Measurements from ENCODE around the gene SNX14. TPM values are rescaled to one million over a fixed set of nuclear protein-coding genes. Genes with fewer than 3 reads are reported as not detected.

The SNX14 gene
- total RNA-seq, 1 donor from 2014 or later: 108 TPM

DNA sequence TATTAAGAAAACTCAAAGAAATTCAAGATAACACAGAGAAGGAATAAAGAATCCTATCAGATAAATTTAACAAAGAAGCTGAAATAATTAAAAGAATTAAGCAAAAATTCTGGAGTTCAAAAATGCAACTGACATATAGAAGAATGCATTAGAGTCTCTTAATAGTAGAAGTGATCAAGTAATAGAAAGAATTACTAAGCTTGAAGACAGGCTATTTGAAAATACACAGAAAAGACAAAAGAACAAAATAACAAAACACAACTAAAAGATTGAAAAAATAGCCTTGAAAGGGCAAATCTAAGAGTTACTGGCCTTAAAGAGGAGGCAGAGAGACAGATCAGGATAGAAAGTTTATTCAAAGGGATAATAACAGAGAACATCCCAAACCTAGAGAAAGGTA is 12.1 kb downstream of the SNX14 start:
- no peak for DNase-seq (ENCODE audit: low read depth)
- no peak for TF ChIP-seq CTCF (conservative IDR thresholded peaks at IDR 0.05; ENCODE audit: low read depth, low read length)
- no peak overlapping the region for H3K4me3 ChIP-seq (ENCODE audit: low read depth, low read length)

DNA sequence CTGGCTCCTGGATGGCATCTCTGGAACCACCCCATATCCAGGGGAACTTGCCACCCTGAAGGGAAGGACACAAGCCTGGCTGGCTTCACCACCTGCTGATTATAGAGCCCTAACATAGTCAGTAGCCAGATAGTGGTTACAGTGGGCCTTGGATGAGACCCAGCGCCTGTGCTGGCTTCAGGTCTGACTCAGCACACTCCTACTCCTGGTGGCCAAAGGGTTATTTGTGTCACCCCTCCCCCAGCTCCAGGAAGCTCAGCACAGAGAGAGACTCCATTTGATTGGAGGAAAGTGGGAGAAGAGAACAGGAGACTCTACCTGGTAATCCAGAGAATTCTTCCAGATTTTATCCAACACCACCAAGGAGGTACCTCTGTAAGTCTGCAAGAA is 12.8 kb downstream of the SNX14 start:
- no peak overlapping the region for H3K4me3 ChIP-seq (ENCODE audit: low read depth, low read length)
- TF ChIP-seq CTCF (conservative IDR thresholded peaks at IDR 0.05; ENCODE audit: low read depth, low read length): peak; percentile 27
- DNase-seq (ENCODE audit: low read depth): no peak

DNA sequence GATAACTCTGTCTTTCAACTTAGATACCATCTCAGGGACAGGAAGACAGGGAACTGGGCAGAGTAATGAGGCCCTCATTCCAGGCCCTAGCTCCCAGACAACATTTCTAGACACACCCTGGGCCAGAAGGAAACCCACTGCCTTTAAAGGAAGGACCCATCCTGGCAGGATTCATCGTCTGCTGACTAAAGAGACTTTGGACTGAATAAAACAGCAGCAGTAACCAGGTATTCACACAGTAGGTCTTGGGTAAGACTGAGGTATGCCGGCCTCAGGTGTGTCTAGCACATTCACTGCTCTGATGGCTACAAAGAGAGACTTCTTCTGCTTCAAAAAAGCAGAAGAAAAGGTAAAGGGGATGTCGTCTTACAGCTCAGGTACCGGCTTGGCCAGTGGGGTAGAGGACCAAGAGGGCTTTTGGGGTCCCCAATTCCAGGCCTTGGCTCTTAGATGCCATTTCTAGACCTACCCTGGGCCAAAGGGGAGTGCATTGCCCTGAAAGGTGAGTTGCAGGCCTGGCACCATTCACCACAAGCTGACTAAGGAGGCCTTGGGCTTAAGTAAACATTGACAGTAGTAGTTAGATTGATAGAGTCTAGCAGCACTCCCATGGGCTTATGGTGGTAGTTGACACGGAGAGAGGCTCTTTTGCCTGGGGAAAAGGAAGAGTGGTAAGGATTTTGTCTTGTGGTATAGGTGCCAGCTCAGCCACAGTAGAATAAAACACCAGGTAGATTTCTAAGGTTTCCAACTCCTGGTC is 13.4 kb downstream of the SNX14 start:
- TF ChIP-seq CTCF (conservative IDR thresholded peaks at IDR 0.05; ENCODE audit: low read depth, low read length): no peak
- no peak for DNase-seq (ENCODE audit: low read depth)
- no peak overlapping the region for H3K4me3 ChIP-seq (ENCODE audit: low read depth, low read length)

- no peak for TF ChIP-seq CTCF (conservative IDR thresholded peaks at IDR 0.05; ENCODE audit: low read depth, low read length)
- no peak for DNase-seq (ENCODE audit: low read depth)
- H3K4me3 ChIP-seq (ENCODE audit: low read depth, low read length): no peak overlapping the region
Measured at GRCh38 chr6:85579581-85579980, 14.1 kb downstream of the SNX14 start.

DNA sequence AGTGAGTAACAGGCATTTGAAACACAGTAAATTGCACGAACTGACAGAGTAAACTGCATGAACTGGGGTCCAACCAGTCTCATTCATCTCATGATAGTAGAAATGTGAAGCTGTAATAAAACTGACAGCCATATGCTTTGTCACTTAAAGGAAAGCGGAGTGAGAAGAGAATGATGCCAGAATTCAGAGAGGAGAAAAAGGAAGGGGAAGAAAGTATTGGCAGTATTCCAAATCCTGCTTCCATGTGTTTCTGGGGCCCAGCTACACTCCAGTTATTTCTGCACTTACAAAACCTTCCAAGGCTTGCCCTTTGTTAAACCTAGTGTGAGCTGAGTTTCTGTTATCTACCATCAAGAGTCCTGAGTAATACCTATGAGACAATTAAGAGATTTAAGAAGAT is 17.2 kb downstream of the SNX14 start:
- TF ChIP-seq CTCF (conservative IDR thresholded peaks at IDR 0.05; ENCODE audit: low read depth, low read length): no peak
- no peak for DNase-seq (ENCODE audit: low read depth)
- no peak overlapping the region for H3K4me3 ChIP-seq (ENCODE audit: low read depth, low read length)

DNA sequence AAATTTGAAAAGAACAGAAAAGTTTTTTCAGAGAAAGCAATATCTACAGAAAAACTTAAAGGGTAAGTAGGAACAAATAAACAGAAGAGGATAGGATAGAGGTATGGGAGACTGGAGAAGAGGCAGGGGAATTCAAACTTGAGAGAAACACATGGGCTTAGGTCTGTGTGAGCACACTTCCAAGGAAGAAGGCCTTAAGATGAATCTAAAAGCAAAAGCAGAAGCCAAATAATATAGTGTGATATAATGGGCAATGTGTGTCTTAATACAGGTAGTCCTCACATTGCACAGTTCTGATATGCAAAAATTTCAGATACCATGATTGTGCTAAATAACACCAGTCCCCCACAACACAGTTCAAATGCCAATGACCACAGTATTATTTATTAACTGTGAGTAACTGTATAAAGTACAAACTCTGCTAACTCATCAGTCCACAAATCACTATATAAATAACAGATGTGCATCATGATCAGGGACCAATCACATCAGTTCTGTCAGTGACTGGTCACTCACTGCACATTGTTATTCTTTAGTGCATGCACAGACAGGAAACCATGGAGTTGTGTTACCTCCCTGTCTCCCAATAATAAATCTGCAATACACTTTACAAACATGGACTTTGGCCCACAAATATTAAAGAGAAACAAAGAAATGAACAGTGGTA is 18.6 kb downstream of the SNX14 start:
- TF ChIP-seq CTCF (conservative IDR thresholded peaks at IDR 0.05; ENCODE audit: low read depth, low read length): no peak
- no peak for DNase-seq (ENCODE audit: low read depth)
- no peak overlapping the region for H3K4me3 ChIP-seq (ENCODE audit: low read depth, low read length)

DNA sequence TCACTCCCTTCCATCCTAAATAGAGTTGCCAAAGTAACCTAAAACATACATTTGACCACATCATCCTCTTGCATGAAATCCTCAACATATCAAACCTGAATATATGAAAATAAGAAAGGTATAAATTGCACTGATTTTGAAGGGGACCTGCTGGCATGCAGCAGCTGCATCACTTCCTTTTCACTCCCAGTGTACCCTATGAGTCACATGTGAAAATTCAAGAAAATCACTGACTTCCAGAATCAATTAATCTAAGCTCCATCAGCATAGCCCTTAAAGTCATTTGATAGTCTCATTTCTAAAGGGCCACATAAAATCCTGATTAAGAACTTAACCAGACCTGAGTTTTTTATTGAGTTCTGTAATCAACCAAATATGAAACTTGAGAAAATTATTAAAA is 24.3 kb downstream of the SNX14 start:
- DNase-seq (ENCODE audit: low read depth): no peak
- no peak for TF ChIP-seq CTCF (conservative IDR thresholded peaks at IDR 0.05; ENCODE audit: low read depth, low read length)
- no peak overlapping the region for H3K4me3 ChIP-seq (ENCODE audit: low read depth, low read length)
